Colon (tissue), 2 donors: ENCODE measurements around the gene CCDC7.
"Not testable (repeated sequence)": the region's sequence is repeated elsewhere in the genome, so short reads cannot be mapped to it uniquely, and the experiment has no call there.

Source experiments
- FAIRE-seq: peaks from 2 replicates; lab custom pipeline; 2012; peaks lifted over from hg19 to GRCh38; lab: Jason Lieb, UNC
- donor health status: control.
- donor health status: control.

CCDC7 gene

DNA sequence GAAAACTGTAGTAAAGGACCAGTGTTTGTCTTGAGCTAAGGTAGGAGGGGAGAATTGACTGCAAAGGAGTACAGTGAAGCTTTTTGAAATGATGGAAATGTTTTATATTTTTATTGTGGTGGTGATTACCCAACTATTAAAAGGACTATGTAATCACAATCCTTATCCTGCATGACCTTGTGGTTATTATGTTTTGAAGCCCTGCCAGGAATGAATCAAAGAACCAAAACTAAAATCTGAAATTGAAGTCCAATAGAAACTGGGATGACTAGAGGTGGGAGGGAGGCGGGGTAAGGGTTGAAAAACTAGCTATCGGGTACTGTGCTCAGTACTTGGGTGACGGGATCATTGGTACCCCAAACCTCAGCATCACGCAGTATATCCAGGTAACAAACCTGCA lies 8.2 kb downstream of the CCDC7 start:
- no peak for FAIRE-seq

DNA sequence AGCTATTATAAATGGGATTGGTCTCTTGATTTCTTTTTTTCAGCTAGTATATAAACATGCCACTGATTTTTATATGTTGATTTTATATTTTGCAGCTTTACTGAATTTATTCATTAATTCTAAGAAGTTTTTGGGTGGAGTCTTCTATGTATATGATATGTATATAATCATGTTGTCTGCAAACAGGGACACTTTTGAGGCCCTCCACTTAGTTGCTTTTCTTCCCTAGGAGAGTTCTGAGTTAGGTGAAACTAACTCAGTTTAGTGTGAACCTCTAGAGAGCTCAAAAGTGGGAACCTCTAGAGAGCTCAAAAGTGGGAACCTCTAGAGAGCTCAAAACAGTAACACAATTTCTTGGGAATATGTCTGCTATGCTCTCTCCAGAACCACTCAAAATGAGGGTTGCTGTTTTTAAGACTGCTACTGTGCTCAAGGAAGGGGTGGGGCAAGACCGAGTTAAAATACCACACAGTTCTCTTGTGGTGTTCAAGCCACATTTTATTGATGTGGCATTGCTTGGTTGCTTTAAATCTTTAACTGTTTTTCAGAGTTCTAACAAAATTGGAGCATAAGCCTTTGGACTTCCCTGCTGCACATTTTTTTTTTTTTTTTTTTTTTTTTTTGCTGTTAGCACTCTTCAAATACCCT lies 13.2 kb downstream of the CCDC7 start:
- no peak for FAIRE-seq

DNA sequence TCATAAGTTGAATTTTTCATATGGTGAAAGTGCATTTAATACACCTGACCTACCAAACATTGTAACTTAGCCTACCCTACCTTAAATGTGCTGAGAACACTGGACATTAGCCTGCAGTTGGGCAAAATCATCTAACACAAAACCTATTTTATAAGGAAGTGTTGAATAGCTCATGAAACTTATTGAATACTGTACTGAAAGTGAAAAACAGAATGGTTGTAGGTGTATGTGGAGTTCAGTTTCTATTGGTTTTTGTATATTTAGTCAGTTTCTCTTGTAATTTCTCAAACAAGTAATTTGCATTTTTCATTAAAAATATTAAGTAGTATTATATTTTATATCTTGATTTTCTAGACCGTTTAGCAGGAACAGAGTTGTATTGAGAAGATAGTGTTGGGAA lies 15.3 kb downstream of the CCDC7 start:
- no peak for FAIRE-seq

DNA sequence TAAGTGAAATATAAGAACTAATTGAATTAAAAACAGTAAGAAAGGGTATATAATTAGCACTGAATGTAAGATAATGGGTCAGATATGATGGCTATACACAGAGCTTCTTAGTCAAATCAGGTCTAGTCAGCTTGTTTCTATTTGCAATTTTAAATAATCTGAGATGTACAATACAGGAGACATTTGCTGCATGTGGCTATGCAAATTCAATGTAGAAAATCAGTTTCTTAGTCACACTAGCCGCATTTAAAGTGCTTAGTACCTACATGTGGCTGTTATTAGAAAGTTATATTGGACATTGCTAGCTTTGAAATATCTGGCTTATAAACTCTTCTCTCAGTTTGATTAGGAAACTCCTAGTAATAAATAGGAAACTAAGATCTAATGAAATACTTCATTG lies 25.3 kb downstream of the CCDC7 start:
- FAIRE-seq, result no peak

DNA sequence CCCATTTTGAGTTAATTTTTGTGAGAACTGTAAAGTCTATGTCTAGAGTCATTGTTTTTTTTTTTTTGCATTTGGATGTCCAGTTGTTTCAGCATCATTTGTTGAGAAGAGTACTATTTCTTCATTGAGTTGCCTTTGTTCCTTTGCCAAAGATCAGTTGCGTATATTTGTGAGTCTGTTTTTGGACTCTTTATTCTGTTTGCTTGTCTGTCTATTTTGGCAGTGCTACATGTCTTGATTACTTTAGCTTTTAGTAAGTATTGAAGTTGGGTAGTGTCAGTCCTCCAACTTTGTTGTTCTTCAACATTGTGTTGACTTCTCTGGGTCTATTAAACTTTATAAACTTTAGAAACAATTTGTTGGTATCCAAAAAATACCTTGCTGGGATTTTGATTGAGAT lies 31.6 kb downstream of the CCDC7 start:
- no peak for FAIRE-seq

DNA sequence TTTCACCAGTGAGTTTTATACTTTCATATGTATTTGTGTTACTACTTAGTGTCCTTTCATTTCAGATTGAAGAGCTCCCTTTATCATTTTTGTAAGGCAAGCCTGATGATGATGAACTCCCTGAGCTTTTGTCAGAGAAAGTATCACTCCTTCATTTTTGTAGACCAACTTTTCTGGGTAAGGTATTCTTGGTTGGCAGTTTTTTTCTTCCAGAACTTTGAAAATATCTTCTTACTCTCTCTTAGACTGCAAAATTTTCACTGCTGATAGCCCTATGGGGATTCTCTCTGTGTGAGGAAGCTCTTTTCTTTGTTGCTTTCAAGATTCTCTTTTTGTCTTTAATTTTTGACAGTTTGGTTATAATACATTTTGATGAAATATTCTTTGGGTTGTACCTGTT lies 35.7 kb downstream of the CCDC7 start:
- FAIRE-seq, result no peak

DNA sequence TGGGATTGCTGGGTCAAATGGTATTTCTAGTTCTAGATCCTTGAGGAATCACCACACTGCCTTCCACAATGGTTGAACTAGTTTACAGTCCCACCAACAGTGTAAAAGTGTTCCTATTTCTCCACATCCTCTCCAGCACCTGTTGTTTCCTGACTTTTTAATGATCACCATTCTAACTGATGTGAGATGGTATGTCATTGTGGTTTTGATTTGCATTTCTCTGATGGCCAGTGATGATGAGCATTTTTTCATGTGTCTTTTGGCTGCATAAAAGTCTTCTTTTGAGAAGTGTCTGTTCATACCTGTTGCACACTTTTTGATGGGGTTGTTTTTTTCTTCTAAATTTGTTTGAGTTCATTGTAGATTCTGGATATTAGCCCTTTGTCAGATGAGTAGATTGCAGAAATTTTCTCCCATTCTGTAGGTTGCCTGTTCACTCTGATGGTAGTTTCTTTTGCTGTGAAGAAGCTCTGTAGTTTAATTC lies 37.1 kb downstream of the CCDC7 start:
- FAIRE-seq, result not testable (repeated sequence)

DNA sequence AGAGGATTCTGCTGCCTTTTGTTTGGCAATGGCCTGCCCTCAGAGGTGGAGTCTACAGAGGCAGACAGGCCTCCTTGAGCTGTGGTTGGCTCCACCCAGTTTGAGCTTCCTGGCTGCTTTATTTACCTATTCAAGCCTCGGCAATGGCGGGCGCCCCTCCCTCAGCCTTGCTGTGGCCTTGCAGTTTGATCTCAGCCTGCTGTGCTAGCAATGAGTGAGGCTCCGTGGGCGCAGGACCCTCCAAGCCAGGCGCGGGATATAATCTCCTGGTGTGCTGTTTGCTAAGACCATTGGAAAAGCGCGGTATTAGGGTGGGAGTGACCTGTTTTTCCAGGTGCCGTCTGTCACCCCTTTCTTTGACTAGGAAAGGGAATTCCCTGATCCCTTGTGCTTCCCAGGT lies 42.1 kb downstream of the CCDC7 start:
- not testable (repeated sequence) for FAIRE-seq

DNA sequence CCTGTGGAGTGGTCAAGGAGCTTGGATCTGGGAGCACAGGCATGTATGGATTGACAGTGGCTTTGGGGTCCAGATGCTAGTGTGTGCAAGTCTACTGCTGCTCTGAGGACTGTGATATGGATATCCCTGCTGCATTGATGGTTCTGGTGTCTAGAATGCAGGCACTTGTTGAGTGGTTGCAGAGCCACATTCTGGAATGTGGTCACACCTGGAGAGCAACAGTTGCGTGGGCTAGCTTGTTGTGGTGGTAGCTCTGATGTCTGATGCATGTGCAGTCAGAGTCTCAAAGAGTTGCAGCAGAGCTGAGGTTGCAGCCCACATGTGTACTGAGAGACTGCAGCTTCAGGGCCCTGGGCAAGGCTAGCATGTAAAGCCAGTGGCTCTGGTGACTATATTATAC lies 43.2 kb downstream of the CCDC7 start:
- no peak for FAIRE-seq

DNA sequence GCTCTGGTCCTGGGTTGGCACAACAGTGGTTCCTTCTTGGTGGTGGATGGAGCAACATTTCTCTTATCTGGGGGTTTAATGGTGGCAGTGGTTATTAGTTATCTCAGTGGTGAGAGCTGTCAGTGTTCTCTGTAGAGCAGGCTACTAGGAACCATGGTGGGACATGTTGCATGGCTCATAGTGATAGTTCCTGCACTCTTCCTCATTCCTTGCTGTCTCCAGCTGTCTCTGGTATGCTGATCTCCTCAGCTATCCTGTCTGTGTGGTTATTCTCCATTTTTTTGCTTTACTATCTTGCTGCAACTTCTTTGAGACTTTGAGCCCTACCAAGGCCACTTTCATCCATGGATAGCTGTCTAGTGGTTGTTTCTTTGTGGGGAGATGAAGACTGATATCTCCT lies 44.0 kb downstream of the CCDC7 start:
- FAIRE-seq, result no peak

DNA sequence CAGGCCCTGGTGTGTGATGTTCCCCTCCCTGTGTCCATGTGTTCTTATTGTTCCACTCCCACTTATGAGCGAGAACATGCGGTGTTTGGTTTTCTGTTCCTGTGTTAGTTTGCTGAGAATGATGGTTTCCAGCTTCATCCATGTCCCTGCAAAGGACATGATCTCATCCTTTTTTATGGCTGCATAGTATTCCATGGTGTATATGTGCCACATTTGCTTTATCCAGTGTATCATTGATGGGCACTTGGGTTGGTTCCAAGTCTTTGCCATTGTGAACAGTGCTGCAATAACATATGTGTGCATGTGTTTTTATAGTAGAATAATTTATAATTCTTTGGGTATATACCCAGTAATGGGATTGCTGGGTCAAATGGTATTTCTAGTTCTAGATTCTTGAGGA lies 48.6 kb downstream of the CCDC7 start:
- not testable (repeated sequence) for FAIRE-seq

DNA sequence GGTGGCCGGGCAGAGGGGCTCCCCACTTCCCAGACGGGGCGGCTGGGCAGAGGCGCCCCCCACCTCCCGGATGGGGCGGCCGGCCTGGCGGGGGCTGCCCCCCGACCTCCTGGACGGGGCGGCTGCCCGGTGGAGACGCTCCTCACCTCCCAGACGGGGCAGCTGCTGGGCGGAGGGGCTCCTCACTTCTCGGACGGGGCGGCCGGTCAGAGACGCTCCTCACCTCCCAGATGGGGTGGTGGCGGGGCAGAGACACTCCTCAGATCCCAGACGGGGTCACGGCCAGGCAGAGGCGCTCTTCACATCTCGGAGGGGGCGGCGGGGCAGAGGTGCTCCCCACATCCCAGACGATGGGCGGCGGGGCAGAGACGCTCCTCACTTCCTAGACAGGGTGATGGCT lies 54.2 kb downstream of the CCDC7 start:
- not testable (repeated sequence) for FAIRE-seq

DNA sequence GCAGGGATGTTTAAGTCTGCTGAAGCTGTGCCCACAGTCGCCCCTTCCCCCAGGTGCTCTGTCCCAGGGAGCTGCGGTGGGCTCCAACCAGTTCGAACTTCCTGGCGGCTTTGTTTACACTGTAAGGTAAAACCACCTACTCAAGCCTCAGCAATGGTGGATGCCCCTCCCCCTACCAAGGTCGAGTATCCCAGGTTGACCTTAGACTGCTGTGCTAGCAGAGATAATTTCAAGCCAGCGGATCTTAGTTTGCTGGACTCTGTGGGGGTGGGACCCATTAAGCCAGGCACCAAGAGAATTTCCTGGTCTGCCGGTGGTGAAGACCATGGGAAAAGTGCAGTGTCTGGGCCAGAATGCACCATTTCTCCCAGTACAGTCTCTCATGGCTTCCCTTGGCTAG lies 56.0 kb downstream of the CCDC7 start:
- FAIRE-seq, result no peak

DNA sequence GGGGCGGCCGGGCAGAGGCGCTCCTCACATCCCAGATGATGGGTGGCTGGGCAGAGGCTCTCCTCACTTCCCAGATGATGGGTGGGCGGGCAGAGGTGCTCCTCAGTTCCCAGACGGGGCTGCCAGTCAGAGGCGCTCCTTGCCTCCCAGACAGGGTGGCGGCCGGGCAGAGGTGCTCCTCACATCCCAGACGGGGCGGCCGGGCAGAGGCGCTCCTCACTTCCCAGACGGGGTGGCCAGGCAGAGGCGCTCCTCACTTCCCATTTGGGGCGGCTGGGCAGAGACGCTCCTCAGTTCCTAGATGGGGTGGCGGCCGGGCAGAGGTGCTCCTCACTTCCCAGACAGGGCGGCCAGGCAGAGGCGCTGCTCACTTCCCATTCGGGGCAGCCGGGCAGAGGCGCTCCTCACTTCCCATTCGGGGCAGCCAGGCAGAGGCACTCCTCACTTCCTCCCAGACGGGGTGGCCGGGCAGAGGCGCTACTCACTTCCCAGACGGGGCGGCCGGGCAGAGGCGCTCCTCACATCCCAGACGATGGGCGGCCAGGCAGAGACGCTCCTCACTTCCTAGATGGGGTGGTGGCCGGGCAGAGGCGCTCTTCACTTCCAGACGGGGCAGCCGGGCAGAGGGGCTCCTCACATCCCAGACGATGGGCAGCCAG lies 60.0 kb downstream of the CCDC7 start:
- not testable (repeated sequence) for FAIRE-seq

DNA sequence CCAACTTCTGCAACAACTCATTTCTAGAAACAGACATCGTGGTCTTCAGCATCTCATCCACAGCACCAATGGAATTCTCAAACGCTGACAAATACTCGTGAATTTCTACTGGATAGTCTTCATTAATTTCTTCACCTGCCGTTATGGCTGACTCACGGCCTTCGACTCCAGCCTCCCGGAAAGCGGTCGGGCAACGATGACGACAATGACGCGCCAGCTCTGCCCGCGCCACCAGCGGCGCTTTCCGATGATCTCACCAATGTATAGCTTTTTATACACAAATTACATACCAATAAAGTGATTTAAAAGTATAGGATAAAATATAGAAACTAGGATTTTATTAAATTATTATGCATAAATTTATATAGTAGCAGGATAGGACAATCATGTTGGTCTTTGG lies 65.7 kb downstream of the CCDC7 start:
- no peak for FAIRE-seq

DNA sequence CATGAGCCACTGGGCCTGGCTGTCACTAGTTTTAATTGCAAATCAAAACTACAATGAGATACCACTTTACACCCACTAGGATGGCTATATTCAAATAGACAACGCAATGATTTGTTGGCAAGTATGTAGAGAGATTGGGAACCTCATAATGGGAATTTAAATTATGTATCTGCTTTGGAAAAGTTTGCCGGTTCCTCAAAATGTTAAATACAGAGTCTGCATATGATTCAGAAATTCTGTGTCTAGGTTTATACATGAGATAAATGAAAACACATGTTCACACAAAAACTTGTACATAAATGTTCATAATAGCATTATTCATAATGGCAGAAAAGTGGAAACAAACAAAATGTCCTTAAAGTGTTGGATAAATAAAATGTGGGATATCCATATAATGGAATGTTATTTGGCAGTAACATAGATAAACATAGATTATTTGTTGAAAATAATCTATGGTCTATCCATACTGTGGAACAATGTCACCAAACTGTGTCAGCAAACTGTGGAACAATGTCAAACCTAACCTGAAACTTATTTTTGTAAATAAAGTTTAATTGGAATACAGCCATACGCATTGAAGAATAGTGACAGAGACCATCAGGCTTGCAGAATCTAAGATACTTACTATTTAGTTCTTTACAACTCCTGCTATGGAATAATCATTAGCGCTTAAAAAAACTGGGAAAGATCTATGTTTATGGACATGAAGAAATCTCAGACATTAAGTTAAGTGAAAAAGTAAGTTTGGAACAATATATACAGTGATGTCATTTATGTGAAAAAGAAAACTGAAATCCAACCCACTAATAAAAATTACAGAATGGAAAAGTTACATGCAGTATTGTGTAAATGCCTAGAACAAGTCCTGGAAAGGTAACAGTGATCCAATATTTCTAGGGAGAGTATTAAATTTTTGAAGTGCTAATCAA lies 70.9 kb downstream of the CCDC7 start:
- no peak for FAIRE-seq

DNA sequence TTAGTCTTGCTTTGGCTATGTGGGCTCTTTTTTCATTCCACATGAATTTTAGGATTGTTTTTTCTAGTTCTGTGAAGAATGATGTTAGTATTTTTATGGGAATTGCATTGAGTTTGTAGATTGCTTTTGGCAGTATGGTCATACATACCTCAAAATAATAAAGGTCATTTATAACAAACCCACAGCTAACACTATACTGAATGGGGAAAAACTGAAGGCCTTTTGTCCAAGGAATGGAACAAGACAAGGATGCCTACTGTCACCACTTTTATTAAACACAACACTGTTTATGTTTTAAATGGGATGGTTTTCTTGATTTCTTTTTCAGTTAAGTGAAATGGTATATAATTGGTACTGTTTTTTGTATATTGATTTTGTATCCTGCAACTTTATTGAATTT lies 84.3 kb downstream of the CCDC7 start:
- no peak for FAIRE-seq

DNA sequence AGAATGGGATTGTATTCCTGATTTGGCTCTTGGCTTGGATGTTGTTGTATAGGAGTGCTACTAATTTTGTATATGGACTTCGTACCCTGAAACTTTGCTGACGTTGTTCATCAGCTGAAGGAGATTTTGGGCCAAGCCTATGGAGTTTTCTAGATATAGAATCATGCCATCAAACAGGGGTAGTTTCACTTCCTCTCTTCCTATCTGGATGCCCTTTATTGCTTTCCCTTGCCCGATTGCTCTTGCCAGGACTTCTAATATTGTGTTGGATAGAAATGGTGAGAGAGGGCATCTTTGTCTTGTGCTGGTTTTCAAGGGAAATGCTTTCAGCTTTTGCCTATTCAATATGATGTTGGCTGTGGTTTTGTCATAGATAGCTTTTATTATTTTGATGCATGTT lies 92.3 kb downstream of the CCDC7 start:
- no peak for FAIRE-seq

DNA sequence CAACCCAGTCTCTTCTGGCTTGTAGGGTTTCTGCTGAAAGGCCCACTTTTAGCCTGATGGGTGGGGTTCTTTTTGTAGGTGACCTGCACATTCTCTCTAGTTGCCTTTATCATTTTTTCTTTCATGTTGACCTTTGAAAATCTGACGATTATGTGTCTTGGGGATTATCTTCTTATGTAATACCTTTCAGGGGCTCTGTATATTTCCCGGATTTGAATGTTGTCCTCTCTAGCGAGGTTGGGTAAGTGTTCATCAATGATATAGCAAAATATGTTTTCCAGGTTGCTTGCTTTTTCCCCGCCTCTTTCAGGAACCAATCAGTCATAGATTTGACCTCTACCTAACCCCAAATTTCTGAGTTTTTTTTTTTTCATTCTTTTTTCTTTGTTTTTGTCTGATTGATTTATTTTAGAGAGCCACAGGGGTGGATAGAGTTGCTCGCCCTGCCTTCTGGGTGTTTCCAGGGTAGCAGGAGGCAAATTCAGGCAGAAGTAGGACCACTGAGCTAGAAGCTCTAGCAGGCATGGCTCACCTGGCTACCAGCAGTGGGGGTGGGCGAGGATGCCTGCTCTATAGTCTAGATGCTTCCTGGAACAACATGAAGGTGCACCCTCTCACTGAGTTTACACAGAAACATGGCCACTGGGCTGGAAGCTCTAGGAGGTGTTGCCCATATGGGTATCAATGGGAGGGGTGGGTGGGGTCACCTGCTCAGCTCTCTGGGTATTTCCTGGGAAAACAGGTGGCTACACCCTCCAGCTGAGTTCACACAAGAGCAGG lies 94.9 kb downstream of the CCDC7 start:
- FAIRE-seq, result no peak

DNA sequence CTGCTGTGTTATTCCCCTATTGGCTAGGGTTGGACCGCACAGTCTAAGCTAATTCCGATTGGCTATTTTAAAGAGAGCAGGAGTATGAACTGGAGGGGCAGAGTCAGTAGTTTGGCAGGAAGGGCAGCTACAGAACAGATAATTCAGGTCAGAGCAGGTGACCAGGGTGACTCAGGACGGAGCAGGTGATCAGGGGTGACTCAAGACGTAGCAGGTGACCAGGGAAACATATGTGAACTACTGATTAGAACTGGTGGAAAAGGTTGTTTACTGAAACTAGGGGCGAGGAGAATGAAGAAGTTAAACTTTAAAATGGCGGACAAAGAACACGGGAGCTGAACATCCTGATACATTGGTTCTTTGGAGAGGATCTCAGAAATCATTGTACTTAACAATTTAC lies 102.3 kb downstream of the CCDC7 start:
- no peak for FAIRE-seq

DNA sequence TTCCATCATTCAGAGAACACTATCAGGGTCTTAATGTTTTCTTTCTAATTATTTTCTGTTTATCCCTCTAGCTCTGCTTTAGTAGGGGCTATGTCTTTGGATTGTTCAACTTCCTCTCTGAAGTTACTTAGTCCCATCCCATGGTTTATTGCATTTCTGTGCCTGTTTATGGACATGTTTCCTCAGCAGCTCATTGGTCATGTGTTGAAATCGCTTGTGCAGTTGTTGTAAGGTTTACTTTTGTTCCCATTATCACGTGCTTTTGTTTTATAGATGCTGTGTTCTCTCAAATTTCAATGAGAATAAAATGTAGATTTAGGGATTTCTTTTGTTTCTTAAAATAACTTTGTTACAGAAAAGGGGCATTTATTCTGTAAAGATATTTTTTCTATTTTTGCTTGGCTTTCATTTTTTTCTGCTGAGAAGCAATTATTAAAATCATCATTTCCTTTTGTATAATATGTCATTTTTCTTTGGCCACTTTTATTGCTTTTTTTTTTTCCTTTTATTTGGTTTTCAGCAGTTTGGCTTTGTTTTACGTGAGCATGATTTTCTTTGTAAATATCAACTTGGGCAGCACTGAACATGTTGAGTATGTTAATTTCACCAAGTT lies 110.9 kb downstream of the CCDC7 start:
- FAIRE-seq, result no peak

DNA sequence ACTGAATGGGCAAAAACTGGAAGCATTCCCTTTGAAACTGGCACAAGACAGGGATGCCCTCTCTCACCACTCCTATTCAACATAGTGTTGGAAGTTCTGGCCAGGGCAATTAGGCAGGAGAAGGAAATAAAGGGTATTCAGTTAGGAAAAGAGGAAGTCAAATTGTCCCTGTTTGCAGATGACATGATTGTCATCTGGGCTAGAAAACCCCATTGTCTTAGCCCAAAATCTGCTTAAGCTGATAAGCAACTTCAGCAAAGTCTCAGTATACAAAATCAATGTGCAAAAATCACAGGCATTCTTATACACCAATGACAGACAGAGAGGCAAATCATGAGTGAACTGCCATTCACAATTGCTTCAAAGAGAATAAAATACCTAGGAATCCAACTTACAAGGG lies 116.8 kb downstream of the CCDC7 start:
- not testable (repeated sequence) for FAIRE-seq
